Activated B cell treated with CpG ODN at 0.5 μM for 24 hours (primary cell): Measurements from ENCODE around the gene ADAMTS17. TPM values are rescaled to one million over a fixed set of nuclear protein-coding genes. Genes with fewer than 3 reads are reported as not detected.

Experiments used
- ATAC-seq: fragments of 200-7000 bp; cut with Tn5 transposase; one replicate; pipeline ENCODE4 v1.10.0; 2021; ENCODE audit warnings: low read depth, mild to moderate bottlenecking, moderate library complexity
- CTCF ChIA-PET: fragments of 350-600 bp; sonication (Branson Sonifier 250); formaldehyde crosslinking; loops from one replicate; lab custom pipeline; 2021; ENCODE audit warnings: antibody characterized with exemption; lab: Charles Lee
- POLR2A ChIA-PET: fragments of 350-600 bp; sonication (Branson Sonifier 250); formaldehyde crosslinking; loops from one replicate; lab custom pipeline; 2021; ENCODE audit warnings: antibody characterized with exemption; lab: Charles Lee
- DNase-seq: peaks from one replicate; pipeline ENCODE4 v3.0.0; 2022
- H3K27ac Mint-ChIP-seq: one replicate; pipeline ENCODE4 v1.8.0; 2020; ENCODE audit warnings: mixed read lengths
- H3K27me3 Mint-ChIP-seq: one replicate; pipeline ENCODE4 v1.8.0; 2021; ENCODE audit warnings: mixed read lengths
- H3K36me3 Mint-ChIP-seq: one replicate; pipeline ENCODE4 v1.8.0; 2021; ENCODE audit warnings: low read depth, mixed read lengths
- H3K4me1 Mint-ChIP-seq: one replicate; pipeline ENCODE4 v1.8.0; 2021; ENCODE audit warnings: mixed read lengths
- H3K4me3 Mint-ChIP-seq: one replicate; pipeline ENCODE4 v1.8.0; 2020; ENCODE audit warnings: mild to moderate bottlenecking, mixed read lengths
- H3K9me3 Mint-ChIP-seq: one replicate; pipeline ENCODE4 v1.8.0; 2020; ENCODE audit warnings: mixed read lengths
- CTCF ChIP-seq: fragments of 200-600 bp; IDR thresholded peaks from one replicate; pipeline ENCODE4 v1.8.0; 2022; ENCODE audit warnings: antibody characterized with exemption, mild to moderate bottlenecking
- intact Hi-C: fragments of 100-400 bp; cut with micrococcal nuclease; formaldehyde crosslinking; loops from one replicate; pipeline ENCODE4 v1.15.1; 2024
- total RNA-seq: library from RNA; stranded (reverse); gene quantifications from 2 replicates; pipeline ENCODE4 v1.2.3, GENCODE V29; 2022

The ADAMTS17 gene
- total RNA-seq, 1 donor from 2014 or later, result 1.6 TPM

- intact Hi-C loops, result no loop called here
- CTCF ChIA-PET, result no interaction called here
- no peak for TF ChIP-seq CTCF
- DNase-seq, result no peak
- Mint-ChIP-seq H3K27ac (no peak overlapping the region), H3K36me3 (no peaks in the 10 kb centered on the region), H3K27me3 (peaks cover 21% of the 10 kb centered on the region), H3K9me3 (peaks cover 4% of the 10 kb centered on the region), H3K4me1 (no peaks in the 10 kb centered on the region), H3K4me3 (no peak overlapping the region)
- POLR2A ChIA-PET, result no interaction called here
- no peak for ATAC-seq
These were observed 355.9 kb downstream of the ADAMTS17 start for GRCh38 chr15:99985878-99986277.

GRCh38 chr15:99984491-99985243, 357.1 kb downstream of the ADAMTS17 start:
- no peak for ATAC-seq
- Mint-ChIP-seq H3K36me3 (no peaks in the 10 kb centered on the region), H3K4me1 (no peaks in the 10 kb centered on the region), H3K4me3 (no peak overlapping the region), H3K27me3 (peaks cover 22% of the 10 kb centered on the region), H3K27ac (no peak overlapping the region), H3K9me3 (peaks cover 4% of the 10 kb centered on the region)
- intact Hi-C loops, result no loop called here
- ChIA-PET POLR2A (no interaction called here), CTCF (no interaction called here)
- no peak for DNase-seq
- TF ChIP-seq CTCF, result no peak

GRCh38 chr15:99983886-99984286, 357.9 kb downstream of the ADAMTS17 start:
- no peak overlapping the region for H3K4me3 Mint-ChIP-seq
- peaks cover 23% of the 10 kb centered on the region for H3K27me3 Mint-ChIP-seq
- ChIA-PET POLR2A (no interaction called here), CTCF (no interaction called here)
- TF ChIP-seq CTCF, result no peak
- H3K27ac Mint-ChIP-seq, result no peak overlapping the region
- no peaks in the 10 kb centered on the region for H3K4me1 Mint-ChIP-seq
- H3K9me3 Mint-ChIP-seq, result peaks cover 4% of the 10 kb centered on the region
- DNase-seq, result no peak
- no peaks in the 10 kb centered on the region for H3K36me3 Mint-ChIP-seq
- intact Hi-C loops, result no loop called here
- ATAC-seq, result no peak

- no peak for TF ChIP-seq CTCF
- intact Hi-C loops, result no loop called here
- peaks cover 25% of the 10 kb centered on the region for H3K27me3 Mint-ChIP-seq
- ATAC-seq, result no peak
- ChIA-PET POLR2A (no interaction called here), CTCF (no interaction called here)
- peaks cover 4% of the 10 kb centered on the region for H3K9me3 Mint-ChIP-seq
- H3K4me1 Mint-ChIP-seq, result no peaks in the 10 kb centered on the region
- no peak overlapping the region for H3K4me3 Mint-ChIP-seq
- H3K27ac Mint-ChIP-seq, result no peak overlapping the region
- no peaks in the 10 kb centered on the region for H3K36me3 Mint-ChIP-seq
- no peak for DNase-seq
These were observed 358.4 kb downstream of the ADAMTS17 start for GRCh38 chr15:99983171-99983885.

GRCh38 chr15:99982662-99983061, 359.1 kb downstream of the ADAMTS17 start:
- intact Hi-C loops, result no loop called here
- no peak overlapping the region for H3K27ac Mint-ChIP-seq
- H3K4me3 Mint-ChIP-seq, result no peak overlapping the region
- H3K9me3 Mint-ChIP-seq, result no peaks in the 10 kb centered on the region
- CTCF ChIA-PET, result no interaction called here
- no peak for DNase-seq
- POLR2A ChIA-PET, result no interaction called here
- no peaks in the 10 kb centered on the region for H3K4me1 Mint-ChIP-seq
- no peak for ATAC-seq
- H3K27me3 Mint-ChIP-seq, result peaks cover 25% of the 10 kb centered on the region
- TF ChIP-seq CTCF, result no peak
- H3K36me3 Mint-ChIP-seq, result no peaks in the 10 kb centered on the region
